NB4 (cell line): ENCODE results near the gene ANKRD11.

Experiments
- CTCF ChIP-seq: IDR thresholded peaks from one replicate; pipeline ENCODE4 v1.5.1; 2012; ENCODE audit warnings: low read depth, low read length
- POLR2A ChIP-seq: IDR thresholded peaks from 2 replicates; pipeline ENCODE4 v1.6.1; 2011; ENCODE audit warnings: mild to moderate bottlenecking; ENCODE audit not compliant: insufficient read length; ENCODE audit errors: extremely low read depth

GRCh38 chr16:89369266-89369895 is 121.0 kb downstream of the ANKRD11 start:
- TF ChIP-seq POLR2A (no peak), CTCF (no peak)
